Stimulated activated memory B cell treated with anti-CD40 and anti-IgM and Interleukin-4, amounts not matched to agents 10 μg/mL and 1 μg/mL and 100 μg/mL, for 72 hours (primary cell): ENCODE measurements around the gene OR10H3.

Source experiments
- ATAC-seq: fragments of 150-1000 bp; cut with Tn5 transposase; 2 replicates; pipeline ENCODE4 v1.10.0; 2021
- H3K27ac Mint-ChIP-seq: one replicate; pipeline ENCODE4 v1.8.0; 2022; ENCODE audit warnings: mild to moderate bottlenecking, mixed read lengths
- H3K27me3 Mint-ChIP-seq: one replicate; pipeline ENCODE4 v1.8.0; 2022; ENCODE audit warnings: mixed read lengths
- H3K36me3 Mint-ChIP-seq: one replicate; pipeline ENCODE4 v1.8.0; 2022; ENCODE audit warnings: mixed read lengths
- H3K4me1 Mint-ChIP-seq: one replicate; pipeline ENCODE4 v1.8.0; 2022; ENCODE audit warnings: mixed read lengths
- H3K4me3 Mint-ChIP-seq: one replicate; pipeline ENCODE4 v1.8.0; 2022; ENCODE audit warnings: mild to moderate bottlenecking, moderate library complexity, mixed read lengths
- H3K9me3 Mint-ChIP-seq: one replicate; pipeline ENCODE4 v1.8.0; 2022; ENCODE audit warnings: mixed read lengths

The OR10H3 gene, protein sequence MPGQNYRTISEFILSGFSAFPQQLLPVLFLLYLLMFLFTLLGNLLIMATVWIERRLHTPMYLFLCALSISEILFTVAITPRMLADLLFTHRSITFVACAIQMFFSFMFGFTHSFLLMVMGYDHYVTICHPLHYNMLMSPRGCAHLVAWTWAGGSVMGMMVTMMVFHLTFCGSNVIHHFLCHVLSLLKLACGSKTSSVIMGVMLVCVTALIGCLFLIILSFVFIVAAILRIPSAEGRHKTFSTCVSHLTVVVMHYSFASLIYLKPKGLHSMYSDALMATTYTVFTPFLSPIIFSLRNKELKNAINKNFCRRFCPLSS

DNA sequence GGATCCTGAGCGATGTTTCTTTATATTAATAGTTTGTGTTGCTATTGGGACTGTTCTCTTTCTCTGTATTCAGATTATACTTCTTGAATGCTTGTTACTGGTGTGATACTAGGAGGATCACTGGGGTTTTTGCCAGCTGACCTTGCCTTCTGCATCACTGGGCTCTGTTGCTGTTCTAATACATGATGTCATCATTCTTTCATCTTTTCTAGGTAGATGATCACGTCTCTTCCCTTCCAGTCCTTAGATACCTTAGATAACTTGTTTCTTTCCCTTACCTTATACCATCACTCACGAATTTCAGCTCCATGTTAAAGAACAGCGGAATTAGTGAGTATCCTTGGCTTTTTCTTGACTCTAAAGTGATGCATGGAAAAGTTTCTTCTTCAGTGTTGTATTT is at the start of gene OR10H3:
OR10H3 (plus strand) TSS at position 264 of the 400 bp plus-strand sequence. CDS start 3,408 bp downstream, outside the sequence.
- peaks cover 31% of the 10 kb centered on the region for H3K27me3 Mint-ChIP-seq
- no peak within 1 kb of the TSS for H3K27ac Mint-ChIP-seq
- H3K36me3 Mint-ChIP-seq = peaks cover 6% of the 10 kb centered on the region
- no peak within 1 kb of the TSS for H3K4me3 Mint-ChIP-seq
- ATAC-seq = no peak
- no peaks in the 10 kb centered on the region for H3K4me1 Mint-ChIP-seq
- peaks cover 9% of the 10 kb centered on the region for H3K9me3 Mint-ChIP-seq

DNA sequence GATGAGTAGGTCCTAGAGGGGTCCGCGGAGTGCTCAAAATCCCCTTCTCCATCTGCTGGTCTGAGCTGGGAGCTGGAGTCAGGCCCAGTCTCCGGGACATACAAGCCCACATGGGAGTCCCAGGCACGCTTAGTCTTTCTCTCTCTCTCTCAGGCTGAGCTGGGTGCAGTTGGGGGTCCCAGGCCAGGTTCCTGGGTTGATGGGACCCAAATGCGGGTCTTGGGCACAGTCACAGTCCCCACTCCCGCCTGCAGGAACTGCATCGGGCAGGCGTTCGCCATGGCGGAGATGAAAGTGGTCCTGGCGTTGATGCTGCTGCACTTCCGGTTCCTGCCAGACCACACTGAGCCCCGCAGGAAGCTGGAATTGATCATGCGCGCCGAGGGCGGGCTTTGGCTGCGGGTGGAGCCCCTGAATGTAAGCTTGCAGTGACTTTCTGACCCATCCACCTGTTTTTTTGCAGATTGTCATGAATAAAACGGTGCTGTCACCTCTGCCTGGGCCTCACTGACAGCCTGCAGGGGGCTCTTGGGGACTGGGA is 41.1 kb upstream of the OR10H3 start:
- peaks cover 2% of the 10 kb centered on the region for H3K9me3 Mint-ChIP-seq
- ATAC-seq = no peak
- H3K27me3 Mint-ChIP-seq = peaks cover 36% of the 10 kb centered on the region
- H3K4me3 Mint-ChIP-seq = no peak overlapping the region
- no peaks in the 10 kb centered on the region for H3K4me1 Mint-ChIP-seq
- H3K36me3 Mint-ChIP-seq = no peaks in the 10 kb centered on the region
- H3K27ac Mint-ChIP-seq = no peak overlapping the region

DNA sequence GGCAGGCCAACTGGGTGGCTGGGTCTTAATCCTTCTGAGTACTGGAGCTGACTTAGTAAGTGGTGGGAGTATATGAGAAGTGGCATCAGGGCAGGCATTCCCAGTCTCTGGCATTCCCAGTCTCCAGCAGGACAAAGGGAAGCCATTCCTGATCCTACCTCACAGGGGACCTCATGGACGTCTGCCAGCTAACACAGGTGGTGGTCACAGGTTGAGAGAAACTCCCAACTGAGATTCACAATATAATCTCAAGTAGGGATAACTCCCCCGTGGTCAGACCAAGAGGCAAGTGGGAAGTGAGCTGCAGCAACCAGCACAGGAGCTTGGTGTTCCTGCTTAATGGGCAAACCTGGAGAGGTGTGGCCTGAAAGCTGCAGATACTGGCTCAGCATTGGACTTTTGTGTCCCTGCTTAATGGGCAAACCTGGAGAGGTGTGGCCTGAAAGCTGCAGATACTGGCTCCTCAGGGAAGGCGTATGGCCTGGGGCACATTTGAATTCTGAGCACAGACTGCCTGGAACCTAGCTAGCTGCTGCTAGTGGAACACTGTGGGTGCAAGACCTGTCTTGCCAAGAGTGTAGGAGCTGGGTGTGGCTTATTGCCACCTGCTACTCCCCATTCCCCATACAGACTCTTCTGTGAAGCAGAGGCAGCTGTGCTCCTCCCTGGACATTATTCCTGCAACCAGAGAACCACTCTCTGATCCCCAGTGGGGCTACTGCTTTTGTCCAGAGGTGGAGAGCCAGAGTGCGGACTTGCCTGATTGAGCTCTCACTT is 35.8 kb upstream of the OR10H3 start:
- ATAC-seq = peak; percentile 16
- Mint-ChIP-seq H3K27ac (no peak overlapping the region), H3K27me3 (peaks cover 39% of the 10 kb centered on the region), H3K36me3 (no peaks in the 10 kb centered on the region), H3K9me3 (no peaks in the 10 kb centered on the region), H3K4me3 (no peak overlapping the region), H3K4me1 (no peaks in the 10 kb centered on the region)

DNA sequence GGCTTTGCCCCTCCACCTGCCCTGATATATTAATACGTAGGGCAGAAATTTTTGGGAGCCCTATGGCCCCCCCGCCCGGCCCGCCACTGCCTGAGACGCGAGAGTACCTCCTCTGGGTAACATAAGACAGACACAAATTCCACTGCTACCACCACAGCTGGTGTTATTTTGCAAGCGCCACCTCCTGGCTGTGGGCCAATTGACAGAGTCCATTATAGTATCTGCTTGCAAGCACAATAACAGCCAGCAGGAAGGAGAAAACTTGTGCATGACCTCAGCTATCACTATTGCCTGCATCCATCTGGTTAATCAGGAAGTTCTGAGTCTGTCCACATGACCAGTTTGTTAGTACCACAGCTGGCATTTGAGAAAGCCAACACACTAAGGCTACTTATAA is 35.3 kb upstream of the OR10H3 start:
- Mint-ChIP-seq H3K27me3 (peaks cover 33% of the 10 kb centered on the region), H3K4me1 (no peaks in the 10 kb centered on the region), H3K36me3 (no peaks in the 10 kb centered on the region), H3K9me3 (no peaks in the 10 kb centered on the region), H3K4me3 (no peak overlapping the region), H3K27ac (no peak overlapping the region)
- ATAC-seq = no peak

DNA sequence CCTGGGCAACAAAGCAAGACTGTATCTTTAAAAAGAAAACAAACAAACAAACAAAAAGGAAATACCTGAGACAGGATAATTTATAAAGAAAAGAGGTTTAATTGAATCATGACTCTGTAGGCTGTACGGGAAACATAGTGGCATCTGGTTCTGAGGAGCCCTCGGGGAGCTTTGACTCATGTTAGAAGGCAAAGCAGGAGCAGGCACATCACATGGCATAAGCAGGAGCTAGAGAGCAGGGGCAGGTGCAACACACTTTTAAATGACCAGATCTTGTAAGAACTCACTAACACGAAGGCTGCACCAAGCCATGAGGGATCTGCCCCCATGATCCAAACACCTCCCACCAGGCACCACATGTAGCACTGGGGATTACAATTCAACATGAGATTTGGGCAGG is 23.1 kb upstream of the OR10H3 start:
- Mint-ChIP-seq H3K4me3 (no peak overlapping the region), H3K27me3 (peaks cover 24% of the 10 kb centered on the region), H3K4me1 (no peaks in the 10 kb centered on the region), H3K9me3 (peaks cover 12% of the 10 kb centered on the region), H3K27ac (no peak overlapping the region), H3K36me3 (no peaks in the 10 kb centered on the region)
- ATAC-seq = no peak

DNA sequence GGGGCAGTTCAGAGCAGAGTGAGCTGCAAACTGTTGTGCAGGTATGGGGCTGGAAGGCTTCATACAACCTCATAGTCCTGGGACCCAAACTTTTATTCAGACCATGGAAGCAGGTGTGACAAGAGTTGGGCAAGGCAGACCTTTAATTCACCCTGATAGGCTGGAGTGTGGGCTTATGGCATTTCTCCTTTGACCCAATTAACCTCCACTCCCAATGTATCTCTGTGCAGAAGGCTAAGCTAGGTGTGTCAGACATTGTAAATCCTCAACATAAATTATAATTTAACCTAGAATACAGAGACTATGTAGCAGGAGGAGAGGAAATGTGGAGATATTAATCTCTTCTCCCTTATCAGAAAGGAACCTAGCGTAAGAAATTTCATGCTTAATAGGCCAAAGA is 22.1 kb upstream of the OR10H3 start:
- Mint-ChIP-seq H3K36me3 (no peaks in the 10 kb centered on the region), H3K9me3 (peaks cover 10% of the 10 kb centered on the region), H3K27me3 (peaks cover 22% of the 10 kb centered on the region), H3K4me3 (no peak overlapping the region), H3K4me1 (no peaks in the 10 kb centered on the region), H3K27ac (no peak overlapping the region)
- ATAC-seq = no peak

DNA sequence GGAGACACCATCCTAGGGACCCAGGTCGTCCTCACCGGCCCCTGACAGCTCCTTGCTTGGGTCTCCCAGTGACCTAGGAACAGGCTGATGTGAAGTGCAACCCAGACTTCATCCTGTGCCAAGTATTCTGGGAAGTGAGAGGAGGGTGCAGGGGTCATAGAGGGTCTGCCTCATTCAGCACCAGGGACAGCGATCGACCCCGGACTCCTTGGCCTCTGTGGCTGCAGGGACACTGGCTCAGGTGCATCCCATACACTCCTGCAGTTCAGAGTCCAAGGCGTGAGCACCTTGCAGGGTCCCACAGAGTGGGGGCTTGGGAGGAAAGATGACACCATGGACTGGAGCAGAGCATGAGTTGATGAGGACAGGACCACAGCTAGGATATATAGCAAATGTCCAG is 20.0 kb upstream of the OR10H3 start:
- no peaks in the 10 kb centered on the region for H3K36me3 Mint-ChIP-seq
- H3K27ac Mint-ChIP-seq = no peak overlapping the region
- no peaks in the 10 kb centered on the region for H3K4me1 Mint-ChIP-seq
- H3K27me3 Mint-ChIP-seq = peaks cover 35% of the 10 kb centered on the region
- H3K9me3 Mint-ChIP-seq = peaks cover 8% of the 10 kb centered on the region
- ATAC-seq = no peak
- H3K4me3 Mint-ChIP-seq = no peak overlapping the region

DNA sequence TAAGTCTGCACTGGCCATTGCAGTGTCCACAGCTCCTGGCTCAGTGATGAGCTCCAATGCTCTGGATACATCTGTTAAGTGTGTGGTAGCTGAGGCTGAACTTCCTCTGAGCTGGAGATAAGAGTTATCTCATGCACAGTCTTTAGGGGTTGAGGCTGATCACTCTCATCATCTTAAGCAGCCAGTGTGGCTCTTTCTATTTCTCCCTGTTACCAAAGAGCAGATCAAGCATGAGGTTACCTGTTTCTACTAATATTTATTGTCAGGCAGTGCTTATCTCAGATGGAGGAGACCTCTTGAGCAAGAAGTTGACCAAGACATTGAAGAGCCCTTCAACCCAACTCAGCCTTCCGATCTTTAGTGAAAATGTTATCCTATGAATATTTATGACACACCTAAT is 16.5 kb upstream of the OR10H3 start:
- peaks cover 7% of the 10 kb centered on the region for H3K9me3 Mint-ChIP-seq
- H3K27me3 Mint-ChIP-seq = peaks cover 55% of the 10 kb centered on the region
- no peak overlapping the region for H3K27ac Mint-ChIP-seq
- H3K4me3 Mint-ChIP-seq = no peak overlapping the region
- H3K36me3 Mint-ChIP-seq = no peaks in the 10 kb centered on the region
- no peak for ATAC-seq
- no peaks in the 10 kb centered on the region for H3K4me1 Mint-ChIP-seq

DNA sequence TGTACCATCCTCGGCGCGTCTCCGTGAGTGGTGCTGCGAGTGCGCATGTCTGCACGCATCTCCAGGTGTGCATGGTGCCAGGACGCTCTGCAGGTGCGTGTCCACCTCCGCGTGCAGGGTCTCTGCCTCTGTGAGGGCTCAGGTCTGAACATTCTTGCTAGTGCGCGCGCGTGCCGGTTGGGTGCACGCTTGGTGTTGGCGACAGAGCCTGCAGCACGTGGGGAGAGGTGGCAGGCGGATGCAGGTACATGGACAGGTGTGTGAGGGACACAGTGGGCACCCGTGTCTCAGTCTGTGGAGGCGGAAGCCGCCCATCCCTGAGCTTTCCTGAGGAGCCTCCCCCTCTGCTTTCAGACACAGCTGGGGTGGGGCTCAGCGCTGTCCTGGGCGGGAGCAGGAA is 14.8 kb upstream of the OR10H3 start:
- no peak for ATAC-seq
- H3K27ac Mint-ChIP-seq = no peak overlapping the region
- H3K9me3 Mint-ChIP-seq = peaks cover 7% of the 10 kb centered on the region
- no peaks in the 10 kb centered on the region for H3K4me1 Mint-ChIP-seq
- H3K4me3 Mint-ChIP-seq = no peak overlapping the region
- H3K36me3 Mint-ChIP-seq = no peaks in the 10 kb centered on the region
- H3K27me3 Mint-ChIP-seq = peaks cover 61% of the 10 kb centered on the region

DNA sequence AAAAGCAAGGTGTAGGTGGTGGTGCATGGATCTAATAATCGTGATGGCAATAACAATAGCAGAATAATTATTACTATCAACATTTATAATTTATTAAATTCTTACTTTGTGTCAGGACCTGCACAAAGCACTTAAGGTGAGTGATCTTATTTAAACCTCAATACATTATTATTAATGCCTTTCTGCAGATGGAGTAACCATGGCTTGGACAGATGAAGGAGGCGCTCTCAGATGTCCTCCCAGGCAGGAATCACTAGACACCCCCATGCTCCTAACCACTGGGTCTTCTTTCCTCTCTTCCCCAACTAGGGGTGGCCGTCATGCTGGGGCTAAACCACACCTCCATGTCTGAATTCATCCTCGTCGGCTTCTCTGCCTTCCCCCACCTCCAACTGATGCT is 10.1 kb upstream of the OR10H3 start, which contains the start of gene OR10H2:
OR10H2 (plus strand) TSS at position 301 of the 400 bp plus-strand sequence; CDS start at position 321, 20 bp downstream.
- peaks cover 54% of the 10 kb centered on the region for H3K27me3 Mint-ChIP-seq
- H3K4me3 Mint-ChIP-seq = no peak within 1 kb of the TSS
- no peaks in the 10 kb centered on the region for H3K4me1 Mint-ChIP-seq
- no peak for ATAC-seq
- peaks cover 2% of the 10 kb centered on the region for H3K9me3 Mint-ChIP-seq
- no peaks in the 10 kb centered on the region for H3K36me3 Mint-ChIP-seq
- H3K27ac Mint-ChIP-seq = no peak within 1 kb of the TSS

DNA sequence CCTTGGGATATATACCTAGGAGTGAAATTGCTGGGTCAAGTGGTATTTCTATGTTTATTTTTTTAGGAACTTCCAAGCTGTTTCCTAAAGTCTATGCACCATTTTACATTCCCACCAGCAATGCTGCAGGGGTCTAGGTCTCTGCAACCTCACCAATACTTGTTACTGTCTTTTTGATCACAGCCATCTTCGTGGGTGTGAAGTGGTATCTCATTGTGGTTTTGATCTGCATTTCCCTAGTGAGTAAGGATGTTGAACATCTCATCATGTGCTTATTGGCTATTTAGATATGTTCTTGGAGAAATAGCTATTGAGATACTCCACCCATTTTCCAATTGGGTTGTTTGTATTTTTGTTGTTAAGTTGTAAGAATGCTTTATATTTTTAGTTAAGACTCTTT is 7.2 kb upstream of the OR10H3 start:
- Mint-ChIP-seq H3K9me3 (no peaks in the 10 kb centered on the region), H3K36me3 (no peaks in the 10 kb centered on the region), H3K27ac (no peak overlapping the region), H3K4me3 (no peak overlapping the region), H3K27me3 (peaks cover 49% of the 10 kb centered on the region), H3K4me1 (no peaks in the 10 kb centered on the region)
- ATAC-seq = no peak

DNA sequence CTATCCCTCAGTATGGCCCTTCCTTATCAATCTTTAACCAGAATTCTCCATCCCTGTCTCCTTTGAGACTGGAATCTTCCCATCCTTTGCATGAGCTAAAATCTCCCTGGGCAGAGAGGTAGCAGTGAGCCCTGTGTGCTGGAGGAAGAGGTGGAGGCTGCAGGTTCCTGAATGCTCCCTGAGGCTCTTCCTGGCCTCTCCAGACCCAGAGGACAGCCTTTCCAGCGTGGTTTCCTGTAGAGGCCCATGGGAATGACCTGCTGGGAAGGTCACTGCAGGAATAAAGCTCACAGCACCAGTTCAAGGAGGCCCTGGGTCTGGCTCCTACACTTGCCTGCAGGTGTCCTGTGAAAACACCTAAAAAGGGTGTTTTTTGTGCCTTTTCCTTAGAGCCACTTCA is 5.4 kb upstream of the OR10H3 start:
- Mint-ChIP-seq H3K9me3 (no peaks in the 10 kb centered on the region), H3K36me3 (no peaks in the 10 kb centered on the region)
- ATAC-seq = no peak

DNA sequence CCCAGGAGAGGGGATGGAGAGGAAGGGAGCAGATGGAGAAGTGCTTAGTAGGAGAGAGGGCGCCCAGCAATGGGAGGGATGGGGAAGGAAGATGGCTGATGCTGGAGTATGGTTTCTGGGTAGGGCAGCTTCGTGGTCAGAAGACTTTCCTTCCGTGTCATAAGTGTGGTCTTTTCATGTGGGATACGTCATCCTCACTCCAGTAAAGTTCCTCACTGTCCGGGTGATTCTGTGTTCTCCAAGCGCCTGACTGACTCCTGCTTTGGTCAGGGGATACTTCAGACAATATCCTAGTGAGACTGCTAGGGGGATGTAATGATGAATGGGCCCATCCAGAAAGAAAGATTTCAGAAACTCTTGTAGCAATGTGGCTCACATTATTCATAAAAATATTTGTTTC is 3.9 kb upstream of the OR10H3 start:
- Mint-ChIP-seq H3K4me1 (no peaks in the 10 kb centered on the region), H3K36me3 (no peaks in the 10 kb centered on the region), H3K27me3 (peaks cover 23% of the 10 kb centered on the region), H3K9me3 (no peaks in the 10 kb centered on the region), H3K4me3 (no peak overlapping the region), H3K27ac (no peak overlapping the region)
- no peak for ATAC-seq

More for the DNA sequence above, 5.4 kb upstream of the OR10H3 start:
- H3K4me1 Mint-ChIP-seq = no peaks in the 10 kb centered on the region
- H3K27me3 Mint-ChIP-seq = peaks cover 37% of the 10 kb centered on the region
- no peak overlapping the region for H3K27ac Mint-ChIP-seq
- H3K4me3 Mint-ChIP-seq = no peak overlapping the region

DNA sequence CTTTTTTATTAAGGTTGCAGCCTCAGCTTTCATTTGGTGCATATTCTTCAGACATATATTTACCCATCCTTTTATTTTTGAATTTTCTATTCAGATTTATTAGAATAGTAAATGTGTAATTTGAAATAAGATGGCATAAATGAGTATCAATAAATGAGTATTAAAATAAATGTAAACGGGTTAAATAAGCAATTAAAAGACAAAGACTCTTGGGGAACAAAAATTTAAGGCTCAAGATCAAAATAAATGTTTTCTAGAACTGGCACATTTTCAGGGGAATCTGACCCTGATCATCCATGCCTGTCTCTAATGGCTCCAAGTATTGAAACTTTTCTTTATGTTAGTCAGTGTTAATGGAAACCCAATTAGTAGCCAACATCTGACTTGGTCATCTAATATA is 3.0 kb downstream of the OR10H3 start:
- no peak overlapping the region for H3K4me3 Mint-ChIP-seq
- peaks cover 36% of the 10 kb centered on the region for H3K27me3 Mint-ChIP-seq
- no peak for ATAC-seq
- H3K27ac Mint-ChIP-seq = no peak overlapping the region
- no peaks in the 10 kb centered on the region for H3K4me1 Mint-ChIP-seq
- H3K36me3 Mint-ChIP-seq = peaks cover 6% of the 10 kb centered on the region
- H3K9me3 Mint-ChIP-seq = peaks cover 12% of the 10 kb centered on the region

DNA sequence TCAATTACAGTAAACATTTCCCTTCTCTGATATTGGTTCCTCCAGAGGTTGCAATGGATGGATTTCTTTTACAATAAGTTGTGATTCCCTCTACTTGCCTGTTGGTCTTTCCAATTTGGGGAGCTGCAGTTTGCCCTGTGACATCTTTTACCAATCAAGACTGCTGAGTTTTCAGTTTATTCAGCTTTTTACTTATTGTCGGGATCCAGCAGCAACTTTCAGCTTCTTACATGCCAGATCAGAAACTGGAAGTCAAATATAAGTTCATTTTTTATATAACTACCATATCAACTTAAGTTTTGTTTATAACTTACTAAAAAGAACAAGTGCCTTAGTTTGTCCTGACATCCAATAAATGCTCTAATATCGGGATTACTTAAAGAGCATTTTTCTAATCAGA is 10.5 kb downstream of the OR10H3 start:
- Mint-ChIP-seq H3K9me3 (peaks cover 4% of the 10 kb centered on the region), H3K4me3 (no peak overlapping the region), H3K4me1 (no peaks in the 10 kb centered on the region), H3K27me3 (peaks cover 46% of the 10 kb centered on the region), H3K36me3 (no peaks in the 10 kb centered on the region), H3K27ac (no peak overlapping the region)
- ATAC-seq = no peak

DNA sequence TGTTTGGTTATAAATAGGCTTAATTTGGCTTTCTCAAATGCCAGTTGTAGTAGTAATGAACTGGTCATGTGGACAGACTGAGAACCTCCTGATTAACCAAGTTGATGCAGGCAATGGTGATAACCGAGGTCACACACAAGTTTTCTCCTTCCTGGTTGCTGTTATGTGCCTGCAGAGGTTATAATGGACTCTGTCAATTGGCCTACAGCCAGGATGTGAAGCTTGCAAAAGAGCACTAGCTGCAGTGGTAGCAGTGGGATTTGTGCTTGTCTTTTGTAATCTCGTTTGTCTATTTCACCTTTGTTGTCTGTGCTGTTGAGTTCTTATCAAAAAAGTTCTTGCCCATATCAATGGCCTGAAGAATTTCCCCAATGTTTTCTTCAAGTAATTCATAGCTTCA is 20.6 kb downstream of the OR10H3 start:
- Mint-ChIP-seq H3K4me1 (no peaks in the 10 kb centered on the region), H3K27me3 (peaks cover 78% of the 10 kb centered on the region), H3K9me3 (peaks cover 7% of the 10 kb centered on the region), H3K4me3 (no peak overlapping the region), H3K27ac (no peak overlapping the region), H3K36me3 (peaks cover 6% of the 10 kb centered on the region)
- ATAC-seq = no peak
